CD4-positive, alpha-beta T cell treated with Interleukin-2 at 100 ng/mL for 4 hours (primary cell): Measurements from ENCODE around the gene RAB21.
"Not testable (repeated sequence)": the region's sequence is repeated elsewhere in the genome, so short reads cannot be mapped to it uniquely, and the experiment has no call there.

Source experiments
- DNase-seq: peaks from one replicate; pipeline ENCODE4 v3.0.0-alpha.2; 2020; ENCODE audit warnings: low spot score

The RAB21 gene

DNA sequence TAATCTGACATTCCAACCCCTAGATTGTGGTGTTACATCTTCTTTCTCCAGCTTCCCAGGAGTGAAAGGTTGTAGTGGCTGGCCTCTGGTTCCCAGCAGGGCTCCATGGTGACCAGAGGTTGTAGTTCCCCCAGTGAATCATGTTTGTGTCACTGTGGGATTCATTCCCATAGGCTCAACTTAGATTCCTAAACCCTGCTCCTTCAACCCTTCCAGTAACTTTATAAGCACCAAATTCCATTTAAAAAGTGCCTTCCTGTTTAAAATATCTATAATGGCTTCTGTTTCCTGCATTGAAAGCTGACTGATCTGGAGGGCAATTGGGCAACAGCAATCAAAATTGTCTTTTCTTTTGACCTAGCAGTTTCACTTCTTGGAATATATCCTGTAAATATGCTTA lies 44.4 kb downstream of the RAB21 start:
- DNase-seq: no peak

DNA sequence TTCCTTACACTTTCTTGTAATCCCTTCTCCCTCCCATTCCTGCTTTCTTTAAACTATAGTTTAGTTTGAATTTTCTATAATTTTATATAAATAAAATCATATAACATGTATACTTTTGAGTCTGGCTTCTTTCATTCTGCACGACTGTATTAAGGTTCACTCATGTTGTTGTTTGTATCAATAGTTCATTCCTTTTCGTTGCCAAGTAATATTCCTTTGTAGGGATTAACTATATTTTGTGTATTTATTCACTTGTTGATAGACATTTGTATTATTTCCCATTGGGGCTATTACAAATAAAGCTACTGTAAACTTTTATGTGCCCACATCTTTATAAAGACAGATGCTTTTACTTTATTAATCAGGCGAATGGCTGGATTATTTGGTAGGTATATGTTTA lies 45.5 kb downstream of the RAB21 start:
- DNase-seq: no peak

DNA sequence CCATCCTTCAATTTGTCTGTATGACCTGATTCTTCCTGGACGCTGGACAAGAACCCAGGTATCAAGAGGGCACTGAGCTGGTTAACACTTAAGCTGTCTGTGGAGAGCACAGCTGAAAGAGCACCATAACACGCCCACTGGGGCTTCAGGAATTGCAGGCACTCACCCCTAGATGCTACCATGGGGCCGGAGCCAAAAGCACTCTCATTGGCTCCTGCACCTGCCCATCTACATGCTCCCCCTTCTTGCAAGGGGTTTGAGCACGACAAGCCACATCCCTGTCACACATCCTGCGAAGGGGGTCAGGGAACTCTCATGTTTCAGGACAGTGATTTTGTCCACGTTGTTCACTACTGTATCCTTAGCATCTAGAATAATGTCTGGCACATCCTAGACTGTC lies 49.8 kb downstream of the RAB21 start:
- DNase-seq: no peak

DNA sequence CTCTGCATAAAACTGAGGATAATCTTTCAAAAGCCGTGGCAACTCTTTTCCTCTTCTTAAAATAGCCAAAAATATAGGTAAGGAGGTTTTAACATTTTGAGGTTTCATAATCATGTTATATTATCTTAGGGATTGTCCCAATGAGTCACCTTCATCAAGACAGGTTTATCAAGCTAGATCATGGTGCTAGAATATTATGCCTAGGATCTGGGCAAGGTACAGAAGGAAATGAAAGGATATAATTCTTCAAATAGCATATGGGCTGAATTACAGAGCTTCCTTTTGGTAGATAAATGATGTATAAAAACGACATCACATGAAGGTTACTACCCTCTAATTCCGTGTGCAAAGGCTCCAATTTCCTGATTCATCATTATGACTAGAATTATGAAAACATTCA lies 56.3 kb downstream of the RAB21 start:
- DNase-seq: no peak

DNA sequence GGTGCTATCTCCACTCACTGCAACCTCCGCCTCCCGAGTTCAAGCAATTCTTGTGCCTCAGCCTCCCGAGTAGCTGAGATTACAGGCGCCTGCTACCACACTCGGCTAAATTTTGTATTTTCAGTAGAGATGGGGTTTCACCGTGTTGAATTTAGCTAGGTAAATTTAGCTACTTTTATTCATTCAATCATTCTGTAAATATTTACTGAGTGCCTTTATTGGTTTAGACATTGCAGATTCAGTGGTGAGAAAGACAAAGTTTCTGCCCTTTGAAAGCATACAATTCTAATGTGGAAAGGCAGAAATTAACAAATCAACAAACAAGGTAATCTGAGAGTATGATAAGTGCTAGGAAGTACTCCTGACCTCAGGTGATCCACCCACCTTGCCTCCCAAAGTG lies 60.6 kb downstream of the RAB21 start:
- not testable (repeated sequence) for DNase-seq

DNA sequence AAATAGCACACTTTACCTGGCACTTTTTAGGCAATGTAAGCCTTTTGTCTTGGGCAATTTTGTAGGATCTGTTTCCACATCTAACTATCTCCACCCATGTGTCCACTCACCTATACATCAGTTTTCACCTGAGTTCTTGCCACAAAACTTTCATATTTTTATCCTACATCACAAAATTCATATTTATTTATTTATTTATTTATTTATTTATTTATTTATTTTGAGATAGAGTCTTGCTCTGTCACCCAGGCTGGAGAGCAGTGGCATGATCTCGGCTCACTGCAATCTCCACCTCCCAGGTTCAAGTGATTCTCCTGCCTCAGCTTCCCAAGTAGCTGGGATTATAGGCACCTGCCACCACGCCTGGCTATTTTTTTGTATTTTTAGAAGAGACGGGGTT lies 67.4 kb downstream of the RAB21 start:
- not testable (repeated sequence) for DNase-seq

DNA sequence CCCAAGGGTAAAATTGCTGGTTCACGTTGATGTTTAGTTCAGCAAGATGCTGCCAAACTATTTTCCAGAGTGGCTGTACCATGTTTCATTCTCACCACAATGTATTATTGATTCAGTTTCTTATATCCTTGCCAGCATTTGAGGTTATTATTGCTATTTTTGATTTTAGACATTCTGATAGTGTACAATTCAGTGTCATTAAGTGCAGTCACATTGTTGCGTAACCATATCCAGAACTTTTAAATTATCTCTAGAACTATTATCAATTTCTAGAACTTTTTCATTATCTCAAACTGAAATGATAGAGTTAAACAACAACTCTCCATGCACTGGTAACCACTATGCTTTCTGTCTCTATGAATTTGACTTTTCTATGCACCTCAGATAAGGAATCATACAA lies 74.2 kb downstream of the RAB21 start:
- DNase-seq: no peak

DNA sequence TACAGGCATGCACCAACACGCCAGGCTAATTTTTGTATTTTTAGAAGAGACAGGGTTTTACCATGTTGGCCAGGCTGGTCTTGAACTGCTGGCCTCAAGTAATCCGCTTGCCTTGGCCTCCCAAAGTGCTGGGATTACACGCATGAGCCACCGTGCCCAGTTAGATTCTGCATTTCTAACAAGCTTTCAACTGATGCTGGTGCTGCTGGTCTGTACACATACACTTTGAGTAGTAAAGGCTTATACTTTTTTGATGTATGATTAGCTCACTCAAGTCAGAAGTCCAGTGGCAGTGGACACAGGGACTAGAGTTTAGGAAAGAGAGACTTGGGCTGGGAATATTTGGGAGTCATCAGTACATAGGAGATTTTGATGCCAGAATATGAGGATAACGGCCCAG lies 82.7 kb downstream of the RAB21 start:
- DNase-seq: no peak

DNA sequence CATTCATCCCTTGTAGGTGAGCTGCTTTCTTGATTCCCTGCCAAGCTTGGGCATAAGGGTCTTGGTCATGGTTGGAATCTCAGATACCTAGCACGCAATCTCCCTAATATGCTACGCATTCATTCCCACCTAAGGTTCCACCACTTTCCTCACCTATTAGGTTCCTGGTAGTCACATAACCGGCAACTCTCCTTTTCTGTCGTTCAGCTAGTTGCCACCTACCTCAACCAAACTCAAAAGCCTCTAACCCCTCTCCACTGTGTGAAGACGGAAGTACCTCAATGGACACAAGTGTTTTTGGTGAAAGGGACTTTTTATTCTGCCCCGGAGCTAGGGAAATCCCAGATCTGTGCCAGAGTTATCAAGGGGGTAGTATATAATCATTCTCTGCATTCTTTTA lies 83.6 kb downstream of the RAB21 start:
- no peak for DNase-seq

DNA sequence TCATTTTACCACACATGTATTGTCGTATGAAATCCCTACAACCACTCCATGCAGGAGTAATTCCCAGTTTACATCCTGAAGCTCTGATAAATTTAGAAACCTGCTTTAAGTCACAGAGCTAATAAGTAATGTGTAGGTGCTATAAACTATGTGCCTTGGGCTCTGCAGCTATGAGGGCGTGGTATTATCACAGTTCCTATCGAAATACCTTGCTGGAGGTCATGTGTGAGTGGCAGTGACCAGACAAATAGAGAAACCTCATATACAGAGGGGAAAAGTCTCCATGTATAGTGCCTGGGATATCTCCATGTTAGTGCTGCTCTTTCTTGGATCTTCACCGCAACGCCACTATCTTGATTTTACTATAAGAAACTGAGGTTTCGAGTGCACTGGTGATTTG lies 84.0 kb downstream of the RAB21 start:
- DNase-seq: no peak

DNA sequence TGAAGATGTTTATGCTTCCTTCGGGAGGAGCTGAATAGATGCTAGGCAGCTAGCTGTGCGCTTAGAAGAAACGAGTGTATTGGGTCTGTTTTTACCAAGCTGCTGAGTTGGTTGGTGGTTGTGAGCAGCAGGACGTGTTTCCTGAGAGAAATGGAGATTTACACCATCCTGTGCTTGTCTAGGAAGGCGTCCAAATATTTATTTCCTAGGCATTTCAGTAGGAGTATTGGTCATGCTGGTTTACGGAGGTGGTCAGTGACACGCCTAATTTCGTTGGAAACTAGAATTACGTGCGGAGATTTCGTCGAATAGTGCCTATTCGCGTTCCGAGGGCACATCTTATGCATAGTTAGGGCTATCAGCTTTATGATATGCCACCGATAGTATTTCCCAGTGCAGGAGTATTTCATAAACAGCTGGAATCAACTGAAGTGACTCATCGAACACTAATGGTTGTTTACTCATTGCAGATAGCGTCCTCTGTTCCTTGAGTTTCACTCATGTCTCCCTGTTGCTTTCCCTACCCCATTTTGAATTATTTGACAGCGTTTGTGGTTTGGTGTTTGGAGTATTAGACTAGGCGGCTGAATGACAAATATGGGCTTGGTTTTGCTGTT lies 85.7 kb downstream of the RAB21 start:
- no peak for DNase-seq

DNA sequence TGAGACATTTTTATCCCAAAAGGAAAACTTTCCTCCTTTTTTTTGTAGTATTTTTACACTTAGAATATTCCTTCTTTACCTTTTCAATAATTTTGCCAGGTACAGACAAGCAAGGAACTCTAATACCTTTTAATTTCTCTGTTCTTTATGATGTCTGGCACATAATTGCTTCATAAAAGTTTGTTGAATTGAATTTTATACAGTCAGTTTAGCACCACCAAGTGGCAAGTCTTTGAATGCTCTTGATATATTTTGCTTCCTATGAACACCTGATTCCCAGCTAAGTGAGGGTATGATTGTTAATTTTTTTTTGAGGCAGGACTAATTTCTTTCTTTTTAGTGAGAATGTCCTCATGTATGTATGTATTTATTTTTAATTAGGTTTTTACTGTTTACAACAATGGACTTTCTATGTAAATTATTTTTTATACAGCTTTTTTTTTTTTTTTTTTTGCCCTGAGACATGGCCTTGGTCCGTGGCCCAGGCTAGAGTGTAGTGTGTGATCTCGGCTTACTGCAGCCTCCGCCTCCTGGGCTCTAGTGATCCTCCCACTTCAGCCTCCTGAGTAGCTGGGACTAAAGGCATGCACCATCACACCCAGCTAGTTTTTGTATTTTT lies 91.8 kb downstream of the RAB21 start:
- DNase-seq: peak; percentile 43

DNA sequence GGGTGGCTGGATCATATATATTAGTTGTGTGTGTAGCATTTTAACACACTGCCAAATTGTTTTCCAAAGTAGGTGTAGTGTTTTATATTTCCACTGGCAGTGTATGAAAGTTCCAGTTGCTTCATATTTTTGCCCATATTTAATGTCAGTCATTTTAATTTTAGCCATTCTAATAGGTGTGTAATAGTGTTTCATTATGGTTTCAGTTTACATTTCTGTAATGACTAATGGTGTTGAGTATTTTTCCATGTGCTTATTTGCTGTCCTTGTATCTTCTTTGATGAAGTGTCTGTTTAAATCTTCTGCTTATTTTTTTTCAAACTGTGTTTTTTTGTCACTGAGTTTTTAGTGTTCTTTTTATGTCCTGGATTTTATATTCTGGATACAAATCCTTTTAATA lies 93.5 kb downstream of the RAB21 start:
- no peak for DNase-seq

DNA sequence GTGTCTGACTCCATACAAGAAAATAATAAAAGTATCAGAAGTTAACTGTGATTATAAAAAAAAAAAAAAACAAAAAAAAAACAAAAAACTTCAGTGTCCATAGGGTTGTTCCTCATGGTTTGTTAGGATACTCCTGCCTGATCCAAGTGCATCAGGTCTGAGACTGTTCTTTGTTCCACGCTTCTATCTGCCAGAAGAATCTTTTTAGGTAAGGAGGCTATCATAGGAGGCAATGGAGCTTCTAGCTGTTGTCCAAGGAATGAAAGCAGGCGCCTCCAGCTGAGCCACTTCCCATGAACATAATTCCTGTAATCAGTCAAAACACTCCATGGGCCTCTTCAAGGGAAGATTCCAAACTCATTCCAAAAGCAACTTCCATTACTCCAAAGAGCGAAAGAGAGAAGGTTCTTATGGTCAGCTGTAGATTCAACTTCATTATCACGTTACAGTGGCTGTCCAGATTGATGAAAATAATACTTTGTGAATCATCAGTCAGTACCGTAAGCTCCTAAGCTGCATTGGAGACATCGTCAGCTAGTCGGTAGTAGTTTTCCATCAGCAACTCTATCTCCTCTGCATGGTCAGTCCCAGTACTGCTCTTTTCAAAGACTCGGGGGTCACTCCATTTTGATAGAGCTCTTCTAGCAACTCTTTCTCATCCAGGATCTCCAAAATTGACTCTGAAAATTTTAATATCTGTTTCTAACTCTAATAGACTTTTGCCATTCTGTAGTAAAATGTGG lies 94.6 kb downstream of the RAB21 start:
- DNase-seq: no peak
